IPS-20b (cell line): Measurements from ENCODE around the gene ARHGAP21.
"Not testable (repeated sequence)": the region's sequence is repeated elsewhere in the genome, so short reads cannot be mapped to it uniquely, and the experiment has no call there.

Experiments
- H3K27ac ChIP-seq: one replicate; pipeline ENCODE4 v1.5.1; 2013; ENCODE audit warnings: low read length
- H3K27me3 ChIP-seq: 2 replicates; pipeline ENCODE4 v1.6.1; 2013; ENCODE audit warnings: mild to moderate bottlenecking, low read length, inconsistent platforms; ENCODE audit not compliant: insufficient read depth
- H3K36me3 ChIP-seq: 2 replicates; pipeline ENCODE4 v1.6.1; 2013; ENCODE audit warnings: low read depth, mild to moderate bottlenecking, inconsistent platforms, low read length, moderate library complexity; ENCODE audit not compliant: insufficient read depth
- H3K4me1 ChIP-seq: 2 replicates; pipeline ENCODE4 v1.6.1; 2013; ENCODE audit warnings: mild to moderate bottlenecking, control low read depth, inconsistent platforms, low read length, moderate library complexity; ENCODE audit not compliant: insufficient read depth
- H3K4me3 ChIP-seq: 2 replicates; pipeline ENCODE4 v1.5.1; 2013; ENCODE audit warnings: mild to moderate bottlenecking, low read length, inconsistent platforms
- H3K9ac ChIP-seq: 2 replicates; pipeline ENCODE4 v1.6.1; 2013; ENCODE audit warnings: low read depth, mild to moderate bottlenecking, inconsistent platforms, low read length, moderate library complexity
- H3K9me3 ChIP-seq: 2 replicates; pipeline ENCODE4 v1.6.1; 2013; ENCODE audit warnings: mild to moderate bottlenecking, low read depth, low read length, inconsistent platforms; ENCODE audit not compliant: insufficient read depth

Gene ARHGAP21

DNA sequence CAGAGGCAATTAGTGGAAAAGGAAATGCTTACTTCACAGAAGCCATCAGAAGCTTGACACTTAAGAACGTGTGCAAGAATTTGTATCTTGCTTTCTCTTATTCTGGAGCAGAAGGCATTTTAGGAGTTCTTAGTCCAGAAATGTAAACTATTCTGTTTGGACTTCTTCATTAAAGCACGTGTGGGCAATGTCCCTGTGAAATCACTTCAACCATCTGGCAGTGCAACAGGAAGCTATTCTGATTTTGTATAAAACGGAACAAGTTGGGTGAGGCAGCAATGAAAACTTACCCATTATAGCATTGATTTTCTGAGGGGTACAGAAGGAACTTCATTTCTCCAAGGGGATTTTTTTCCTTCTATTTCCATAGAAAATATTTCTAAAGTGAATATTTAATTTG, 21.3 kb upstream of the ARHGAP21 start:
- H3K9me3 ChIP-seq = no peaks in the 10 kb centered on the region
- no peaks in the 10 kb centered on the region for H3K36me3 ChIP-seq
- no peak overlapping the region for H3K9ac ChIP-seq
- no peaks in the 10 kb centered on the region for H3K4me1 ChIP-seq
- no peak overlapping the region for H3K4me3 ChIP-seq
- H3K27ac ChIP-seq = no peak overlapping the region
- no peaks in the 10 kb centered on the region for H3K27me3 ChIP-seq

DNA sequence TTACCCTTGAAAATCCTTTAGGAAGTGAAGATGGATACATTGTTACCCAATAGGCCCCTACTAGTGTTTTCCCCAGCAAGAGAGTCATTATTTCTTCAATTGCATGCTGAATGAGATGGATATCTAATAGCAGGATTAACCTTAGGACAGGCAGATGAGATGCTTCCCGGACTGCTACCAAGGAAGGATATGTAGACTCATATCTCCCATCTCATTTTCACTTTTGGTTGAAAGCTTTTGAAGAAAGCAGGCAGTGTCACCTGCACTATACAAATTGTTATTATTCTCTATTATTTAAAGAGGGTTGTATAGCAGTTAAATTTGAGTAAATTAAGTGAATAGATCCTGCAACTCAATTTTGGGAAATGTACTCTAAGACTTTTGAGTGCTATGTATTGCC, 17.0 kb upstream of the ARHGAP21 start:
- Histone ChIP-seq H3K36me3 (no peaks in the 10 kb centered on the region), H3K4me3 (no peak overlapping the region), H3K9me3 (no peaks in the 10 kb centered on the region), H3K27ac (no peak overlapping the region), H3K27me3 (no peaks in the 10 kb centered on the region), H3K9ac (no peak overlapping the region), H3K4me1 (no peaks in the 10 kb centered on the region)

DNA sequence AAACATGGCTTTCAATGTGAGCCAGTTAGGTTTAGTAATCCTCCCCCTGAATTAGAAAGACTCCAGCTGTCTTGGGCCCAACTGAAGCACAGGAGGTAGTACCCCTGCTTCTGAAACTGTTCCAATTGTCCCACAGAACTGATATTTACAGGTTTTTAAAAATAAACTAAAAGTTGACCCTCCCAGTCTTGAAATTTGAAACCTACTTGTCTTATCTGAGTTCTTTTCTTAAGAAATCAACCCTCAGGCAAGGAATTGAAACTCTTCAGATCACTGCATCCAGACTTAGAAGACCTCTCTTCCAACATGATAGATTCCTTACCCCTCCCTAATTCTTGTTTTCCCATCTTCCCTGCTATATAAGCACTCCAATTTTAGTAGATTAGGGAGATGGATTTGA, 13.3 kb upstream of the ARHGAP21 start:
- Histone ChIP-seq H3K4me1 (no peaks in the 10 kb centered on the region), H3K9me3 (no peaks in the 10 kb centered on the region), H3K27ac (no peak overlapping the region), H3K36me3 (no peaks in the 10 kb centered on the region), H3K9ac (no peak overlapping the region), H3K4me3 (no peak overlapping the region), H3K27me3 (no peaks in the 10 kb centered on the region)

DNA sequence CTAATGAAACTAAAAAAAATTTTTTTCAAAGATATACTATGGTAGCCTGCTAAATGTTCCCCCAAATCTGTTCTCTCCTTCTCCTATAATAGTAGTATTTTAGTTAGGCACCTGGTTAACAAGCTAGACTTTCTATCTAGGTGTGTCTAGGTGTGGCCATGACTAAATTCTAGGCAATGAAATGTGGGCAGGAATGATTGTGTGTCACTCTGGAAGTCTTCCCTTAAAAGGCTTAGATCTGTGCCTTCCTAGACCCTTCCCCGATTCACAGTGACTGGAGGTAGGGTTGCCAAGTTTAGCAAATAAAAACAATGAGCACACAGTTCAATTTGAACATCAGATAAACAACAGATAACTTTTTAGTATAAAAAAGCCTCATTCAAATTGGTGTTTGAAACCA, 8.3 kb upstream of the ARHGAP21 start:
- Histone ChIP-seq H3K27me3 (no peaks in the 10 kb centered on the region), H3K4me3 (no peak overlapping the region), H3K9ac (no peak overlapping the region), H3K27ac (no peak overlapping the region), H3K4me1 (no peaks in the 10 kb centered on the region), H3K36me3 (no peaks in the 10 kb centered on the region), H3K9me3 (no peaks in the 10 kb centered on the region)

DNA sequence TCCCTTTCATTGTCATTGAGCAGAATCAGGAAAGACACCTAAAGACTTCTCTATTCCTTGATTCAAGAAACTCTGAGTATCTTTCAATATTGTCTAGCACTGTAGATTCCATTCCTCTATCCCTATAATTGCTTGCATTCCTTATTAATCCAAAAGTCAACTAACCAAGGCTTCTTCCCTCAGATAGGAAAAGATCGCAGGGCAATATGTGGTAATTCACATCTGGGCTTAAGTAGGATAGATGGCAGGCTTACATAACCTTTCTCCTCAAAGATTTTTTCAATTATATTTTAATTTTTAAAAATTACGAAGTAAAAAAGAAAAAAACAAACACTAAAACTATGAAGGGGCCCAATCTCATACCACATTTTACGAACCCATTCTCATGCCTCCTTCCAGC, 7.1 kb upstream of the ARHGAP21 start:
- no peaks in the 10 kb centered on the region for H3K4me1 ChIP-seq
- no peak overlapping the region for H3K4me3 ChIP-seq
- no peaks in the 10 kb centered on the region for H3K36me3 ChIP-seq
- H3K9me3 ChIP-seq = no peaks in the 10 kb centered on the region
- H3K27me3 ChIP-seq = peaks cover 4% of the 10 kb centered on the region
- no peak overlapping the region for H3K27ac ChIP-seq
- no peak overlapping the region for H3K9ac ChIP-seq

DNA sequence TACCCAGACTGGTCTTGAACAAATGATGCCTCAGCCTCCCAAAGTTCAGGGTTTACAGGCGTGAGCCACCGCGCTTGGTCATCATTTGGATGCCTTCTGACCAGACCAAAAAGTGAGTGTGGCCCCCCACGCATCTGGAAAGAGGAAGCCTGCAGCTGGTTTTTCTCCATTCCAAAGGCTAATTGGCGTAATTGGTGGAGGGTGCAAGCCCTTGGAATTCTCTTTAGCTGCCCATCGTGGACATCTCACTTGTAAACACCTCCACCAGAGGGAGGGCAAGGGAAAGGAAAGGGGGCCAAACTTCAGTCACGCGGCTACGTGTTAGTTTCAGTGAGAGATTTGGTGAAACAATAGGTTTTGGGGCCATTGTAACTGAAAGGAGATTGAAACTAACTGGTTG, 4.1 kb upstream of the ARHGAP21 start:
- Histone ChIP-seq H3K4me3 (no peak overlapping the region), H3K27ac (no peak overlapping the region), H3K27me3 (peaks cover 12% of the 10 kb centered on the region), H3K9ac (no peak overlapping the region), H3K4me1 (peaks cover 6% of the 10 kb centered on the region; the same call in 1 of the 2 replicates), H3K36me3 (no peaks in the 10 kb centered on the region), H3K9me3 (no peaks in the 10 kb centered on the region)

DNA sequence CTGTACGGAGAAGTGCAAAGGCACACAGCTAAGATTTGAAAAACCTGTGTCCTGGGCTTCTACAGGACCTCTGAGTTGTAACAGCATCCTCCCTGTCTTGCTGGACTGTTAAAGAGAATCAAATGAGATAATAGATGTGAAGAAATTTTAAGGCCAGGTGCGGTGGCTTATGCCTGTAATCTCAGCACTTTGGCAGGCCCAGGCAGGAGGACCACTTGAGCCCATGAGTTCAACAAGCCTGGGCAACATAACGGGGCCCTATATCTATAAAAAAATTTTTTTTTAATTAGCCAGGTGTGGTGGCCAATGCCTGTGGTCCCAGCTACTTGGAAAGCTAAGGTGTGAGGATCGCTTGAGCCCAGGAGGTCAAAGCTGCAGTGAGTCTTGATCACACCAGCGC, 2.9 kb upstream of the ARHGAP21 start:
- Histone ChIP-seq H3K36me3 (no peaks in the 10 kb centered on the region), H3K9ac (no peak overlapping the region), H3K4me3 (no peak overlapping the region), H3K4me1 (peaks cover 11% of the 10 kb centered on the region; the same call in 1 of the 2 replicates), H3K9me3 (no peaks in the 10 kb centered on the region), H3K27ac (no peak overlapping the region), H3K27me3 (peaks cover 21% of the 10 kb centered on the region)

DNA sequence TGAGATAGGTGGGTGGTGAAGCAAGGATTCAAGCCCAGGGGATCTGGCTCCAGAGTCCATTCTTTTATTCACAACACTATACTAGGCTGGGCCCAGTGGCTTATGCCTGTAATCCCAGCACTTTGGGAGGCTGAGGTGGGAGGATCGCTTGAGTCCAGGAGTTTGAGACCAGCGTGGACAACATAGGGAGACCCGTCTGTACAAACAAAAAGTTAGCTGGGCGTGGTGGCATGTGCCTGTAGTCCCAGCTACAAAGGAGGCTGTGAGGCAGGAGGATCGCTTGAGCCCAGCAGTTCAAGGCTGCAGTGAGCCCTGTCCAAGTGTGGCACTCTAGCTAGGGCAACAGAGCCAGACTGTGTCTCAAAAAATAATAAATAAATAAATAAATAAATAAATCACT, 2.3 kb upstream of the ARHGAP21 start:
- Histone ChIP-seq H3K4me1 (peaks cover 11% of the 10 kb centered on the region; the same call in 1 of the 2 replicates), H3K27me3 (peaks cover 27% of the 10 kb centered on the region)
- H3K27ac ChIP-seq, H3K9me3 ChIP-seq, H3K9ac ChIP-seq, H3K36me3 ChIP-seq, H3K4me3 ChIP-seq: not testable (repeated sequence)

DNA sequence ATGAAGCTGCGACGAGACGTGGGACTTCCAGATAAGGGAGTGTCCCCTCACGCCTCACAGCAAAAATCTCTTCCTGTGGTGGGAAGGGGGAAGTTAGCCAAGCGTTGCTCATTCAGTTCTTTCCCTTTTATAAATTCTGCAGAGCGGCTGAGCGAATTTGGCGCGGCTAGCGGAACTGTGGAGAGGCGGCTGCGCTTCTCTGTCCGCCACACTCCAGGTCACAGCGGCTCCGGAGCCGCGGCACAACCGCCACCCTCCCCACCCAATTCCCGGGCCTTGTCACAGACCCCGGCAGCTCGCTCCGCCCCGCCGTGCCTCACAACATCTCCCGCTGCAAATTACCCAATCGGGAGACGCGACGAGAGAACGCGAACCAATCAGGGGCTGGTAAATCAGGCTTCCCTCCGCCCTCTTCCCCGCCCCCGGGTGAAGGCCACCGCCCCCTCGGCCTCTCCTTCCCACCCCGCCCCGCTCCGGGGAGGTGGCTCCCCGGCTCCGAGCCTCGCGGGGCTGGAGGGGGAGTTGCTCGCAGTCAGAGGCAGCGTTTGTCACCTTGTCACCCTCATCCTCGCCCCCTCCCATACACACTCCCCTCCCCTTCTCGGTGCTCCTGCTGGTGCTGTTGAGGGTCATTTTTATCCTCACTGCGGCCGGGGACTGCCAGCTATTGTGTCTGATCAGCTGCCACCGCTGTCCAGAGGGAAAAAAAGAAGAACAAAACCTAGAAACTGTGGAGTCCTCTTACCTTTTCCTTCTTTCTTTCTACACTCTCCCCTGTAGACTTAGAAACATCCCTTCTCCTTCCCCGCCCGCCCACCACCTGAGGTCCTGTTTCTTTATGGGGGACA, 918 bp upstream of the ARHGAP21 start:
- Histone ChIP-seq H3K4me3 (peak overlapping the region; percentile 95), H3K36me3 (no peaks in the 10 kb centered on the region), H3K27ac (no peak overlapping the region), H3K4me1 (peaks cover 20% of the 10 kb centered on the region; the same call in 1 of the 2 replicates), H3K27me3 (peaks cover 40% of the 10 kb centered on the region), H3K9me3 (no peaks in the 10 kb centered on the region), H3K9ac (peak overlapping the region; percentile 83; the same call in 1 of the 2 replicates)

DNA sequence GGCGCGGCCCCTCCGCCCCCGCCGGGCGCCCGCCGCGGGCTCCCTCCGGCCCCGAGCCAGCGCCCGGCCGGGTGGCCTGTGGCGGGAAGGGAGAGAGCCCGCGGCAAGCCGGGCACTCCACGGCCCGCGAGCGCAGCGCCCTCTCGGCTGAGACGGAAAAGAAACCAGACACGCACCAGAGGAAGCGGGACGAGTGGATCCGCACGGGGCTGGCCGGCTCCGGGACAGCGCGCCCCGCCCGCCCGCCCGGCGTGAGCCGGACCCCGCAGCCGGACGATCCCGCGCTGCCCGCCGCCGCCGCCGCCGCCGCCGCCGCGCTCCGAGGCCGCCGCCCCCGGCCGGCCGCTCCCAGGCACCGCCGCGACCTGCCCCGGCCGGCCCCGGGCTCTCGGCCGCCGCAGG, 300 bp downstream of the ARHGAP21 start:
- H3K36me3 ChIP-seq = no peaks in the 10 kb centered on the region
- H3K4me3 ChIP-seq = peak overlapping the region; percentile 95; the same call in 1 of the 2 replicates
- no peak overlapping the region; the same call in 1 of the 2 replicates for H3K9ac ChIP-seq
- H3K27me3 ChIP-seq = peaks cover 52% of the 10 kb centered on the region
- no peak overlapping the region for H3K27ac ChIP-seq
- no peaks in the 10 kb centered on the region for H3K9me3 ChIP-seq
- H3K4me1 ChIP-seq = peaks cover 31% of the 10 kb centered on the region; the same call in 1 of the 2 replicates

DNA sequence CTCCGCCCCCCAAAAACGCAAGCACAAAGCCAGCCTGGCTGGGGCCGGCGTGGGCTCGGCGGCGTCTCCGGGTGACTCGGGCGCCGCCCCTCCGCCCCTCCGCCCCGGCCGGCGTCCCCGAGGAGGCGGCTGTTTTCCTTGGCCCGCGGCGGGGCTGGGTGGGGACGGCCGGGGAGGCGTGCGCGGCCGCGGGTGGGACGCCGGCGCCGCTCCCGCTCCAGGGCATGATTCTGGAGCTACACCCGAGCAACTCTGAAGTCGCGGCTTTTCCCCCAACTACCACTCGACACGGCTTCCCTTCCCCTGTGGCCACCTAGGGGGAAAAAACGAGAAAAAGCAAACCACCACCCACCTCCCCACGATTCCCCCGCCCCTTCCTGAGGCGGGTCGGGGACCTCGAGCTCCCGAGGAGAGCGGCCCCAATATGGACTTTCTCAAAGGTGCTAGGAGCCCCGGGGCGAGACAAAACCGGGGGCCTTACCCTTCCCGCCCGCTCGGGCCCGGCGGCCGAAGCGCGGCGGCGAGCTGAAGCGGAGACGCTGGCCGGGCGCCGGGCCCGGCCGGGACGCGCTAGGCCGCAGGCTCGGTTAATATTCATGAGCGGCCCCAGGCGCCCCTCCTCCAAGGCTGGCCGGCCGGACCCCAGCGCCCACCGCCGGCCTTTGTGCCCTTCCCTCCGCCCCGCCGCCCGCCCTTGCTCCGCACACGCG, 856 bp downstream of the ARHGAP21 start:
- no peaks in the 10 kb centered on the region for H3K9me3 ChIP-seq

More for the DNA sequence above, 856 bp downstream of the ARHGAP21 start:
- peaks cover 58% of the 10 kb centered on the region for H3K27me3 ChIP-seq
- no peaks in the 10 kb centered on the region for H3K36me3 ChIP-seq
- peak overlapping the region; percentile 88 for H3K9ac ChIP-seq
- H3K27ac ChIP-seq = no peak overlapping the region
- H3K4me3 ChIP-seq = peak overlapping the region; percentile 70
- peaks cover 36% of the 10 kb centered on the region; the same call in 1 of the 2 replicates for H3K4me1 ChIP-seq
